ENCODE measurements around the gene MYO18B.

MYO18B gene

GRCh38 chr22:25888399-25889054 is 146.5 kb downstream of the MYO18B start:
- TF ChIP-seq REST (IDR thresholded peaks at IDR 0.05; ENCODE audit: low read depth) (no peak), CREB1 (IDR thresholded peaks at IDR 0.05; ENCODE audit: low read depth) (no peak), USF1 (IDR thresholded peaks at IDR 0.05) (no peak), TAF1 (IDR thresholded peaks at IDR 0.05; ENCODE audit: low read depth) (no peak), RAD21 (IDR thresholded peaks at IDR 0.05; ENCODE audit: low read depth) (no peak), TCF12 (IDR thresholded peaks at IDR 0.05; ENCODE audit: low read depth) (no peak), MAX (IDR thresholded peaks at IDR 0.05) (no peak), ZBTB7A (IDR thresholded peaks at IDR 0.05; ENCODE audit: low read depth) (no peak), EGR1 (IDR thresholded peaks at IDR 0.05) (no peak), EP300 (IDR thresholded peaks at IDR 0.05; ENCODE audit: borderline replicate concordance) (no peak), CEBPB (IDR thresholded peaks at IDR 0.05) (no peak), TEAD4 (IDR thresholded peaks at IDR 0.05) (no peak), YY1 (IDR thresholded peaks at IDR 0.05; ENCODE audit: low read depth) (no peak), NFIC (IDR thresholded peaks at IDR 0.05) (no peak), FOXM1 (IDR thresholded peaks at IDR 0.05; ENCODE audit: borderline replicate concordance, low read depth) (no peak)

GRCh38 chr22:25890651-25891050 is 148.7 kb downstream of the MYO18B start:
- no peak for TF ChIP-seq YY1 (IDR thresholded peaks at IDR 0.05; ENCODE audit: low read depth)
- no peak for TF ChIP-seq USF1 (IDR thresholded peaks at IDR 0.05)
- no peak for TF ChIP-seq TAF1 (IDR thresholded peaks at IDR 0.05; ENCODE audit: low read depth)
- TF ChIP-seq ZBTB7A (IDR thresholded peaks at IDR 0.05; ENCODE audit: low read depth), result no peak

- TF ChIP-seq FOXM1 (IDR thresholded peaks at IDR 0.05; ENCODE audit: borderline replicate concordance, low read depth) (no peak), TCF12 (IDR thresholded peaks at IDR 0.05; ENCODE audit: low read depth) (no peak), TEAD4 (IDR thresholded peaks at IDR 0.05) (no peak), MAX (IDR thresholded peaks at IDR 0.05) (no peak), USF1 (IDR thresholded peaks at IDR 0.05) (no peak), RAD21 (IDR thresholded peaks at IDR 0.05; ENCODE audit: low read depth) (no peak), EP300 (IDR thresholded peaks at IDR 0.05; ENCODE audit: borderline replicate concordance) (no peak), REST (IDR thresholded peaks at IDR 0.05; ENCODE audit: low read depth) (no peak), TAF1 (IDR thresholded peaks at IDR 0.05; ENCODE audit: low read depth) (no peak), CREB1 (IDR thresholded peaks at IDR 0.05; ENCODE audit: low read depth) (no peak)
Measured at GRCh38 chr22:25892678-25893077, 150.7 kb downstream of the MYO18B start.

- TF ChIP-seq EP300 (IDR thresholded peaks at IDR 0.05; ENCODE audit: borderline replicate concordance) (no peak), REST (IDR thresholded peaks at IDR 0.05; ENCODE audit: low read depth) (no peak), NFIC (IDR thresholded peaks at IDR 0.05) (no peak), FOXM1 (IDR thresholded peaks at IDR 0.05; ENCODE audit: borderline replicate concordance, low read depth) (no peak), RAD21 (IDR thresholded peaks at IDR 0.05; ENCODE audit: low read depth) (no peak), CEBPB (IDR thresholded peaks at IDR 0.05) (no peak), YY1 (IDR thresholded peaks at IDR 0.05; ENCODE audit: low read depth) (no peak), TEAD4 (IDR thresholded peaks at IDR 0.05) (no peak), EGR1 (IDR thresholded peaks at IDR 0.05) (no peak), USF1 (IDR thresholded peaks at IDR 0.05) (no peak), MAX (IDR thresholded peaks at IDR 0.05) (no peak), TAF1 (IDR thresholded peaks at IDR 0.05; ENCODE audit: low read depth) (no peak), ZBTB7A (IDR thresholded peaks at IDR 0.05; ENCODE audit: low read depth) (no peak), CREB1 (IDR thresholded peaks at IDR 0.05; ENCODE audit: low read depth) (no peak), TCF12 (IDR thresholded peaks at IDR 0.05; ENCODE audit: low read depth) (no peak)
Measured at GRCh38 chr22:25895678-25896077, 153.7 kb downstream of the MYO18B start.
